Measurements from ENCODE around the gene MBLAC1.
A peak's percentile ranks its signal among the peaks of the same experiment; 100 is the strongest.

The MBLAC1 gene

GRCh38 chr7:100152937-100153666 lies 26.3 kb downstream of the MBLAC1 start:
- no peak for DNase-seq

DNA sequence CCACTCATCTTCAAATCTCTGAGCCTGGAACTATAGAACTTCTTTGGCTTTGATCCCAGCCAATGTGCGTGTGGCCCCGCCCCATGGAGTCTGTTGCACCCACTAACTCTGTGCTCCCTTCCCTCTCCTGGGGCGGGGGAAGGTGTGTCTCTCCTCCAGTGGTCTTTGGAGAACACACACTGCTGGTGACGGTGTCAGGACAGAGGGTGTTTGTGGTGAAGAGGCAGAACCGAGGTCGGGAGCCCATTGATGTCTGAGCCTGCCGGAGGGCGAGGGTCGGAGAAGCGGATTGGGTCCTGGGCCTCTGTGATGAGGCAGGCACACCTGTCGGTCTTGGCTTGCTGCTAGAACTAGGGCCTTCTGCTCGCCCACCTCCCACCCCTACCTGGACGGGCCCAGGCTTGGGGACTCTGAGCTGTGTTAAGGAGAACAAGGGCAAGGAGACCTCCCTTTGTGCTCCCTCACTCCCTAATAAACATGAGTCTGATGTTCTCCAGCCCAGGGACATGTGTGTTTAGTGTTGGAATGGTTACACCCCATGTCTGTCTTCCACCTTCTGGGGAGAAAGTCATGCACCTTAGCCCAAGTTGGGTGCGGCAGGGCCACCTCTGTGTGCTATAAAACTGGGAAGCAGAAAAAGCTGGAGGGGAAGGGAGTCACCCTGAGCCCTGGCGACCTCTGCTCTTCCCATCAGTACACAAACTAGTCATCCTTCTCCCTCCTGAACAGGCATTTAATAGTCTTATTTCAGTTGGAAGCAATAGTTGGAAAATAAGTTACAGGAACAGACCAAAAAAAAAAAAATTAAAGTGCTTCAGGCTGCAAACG lies 27.2 kb downstream of the MBLAC1 start:
- no peak for DNase-seq

- no peak for DNase-seq
These were observed 28.1 kb downstream of the MBLAC1 start for GRCh38 chr7:100154651-100155491.

DNA sequence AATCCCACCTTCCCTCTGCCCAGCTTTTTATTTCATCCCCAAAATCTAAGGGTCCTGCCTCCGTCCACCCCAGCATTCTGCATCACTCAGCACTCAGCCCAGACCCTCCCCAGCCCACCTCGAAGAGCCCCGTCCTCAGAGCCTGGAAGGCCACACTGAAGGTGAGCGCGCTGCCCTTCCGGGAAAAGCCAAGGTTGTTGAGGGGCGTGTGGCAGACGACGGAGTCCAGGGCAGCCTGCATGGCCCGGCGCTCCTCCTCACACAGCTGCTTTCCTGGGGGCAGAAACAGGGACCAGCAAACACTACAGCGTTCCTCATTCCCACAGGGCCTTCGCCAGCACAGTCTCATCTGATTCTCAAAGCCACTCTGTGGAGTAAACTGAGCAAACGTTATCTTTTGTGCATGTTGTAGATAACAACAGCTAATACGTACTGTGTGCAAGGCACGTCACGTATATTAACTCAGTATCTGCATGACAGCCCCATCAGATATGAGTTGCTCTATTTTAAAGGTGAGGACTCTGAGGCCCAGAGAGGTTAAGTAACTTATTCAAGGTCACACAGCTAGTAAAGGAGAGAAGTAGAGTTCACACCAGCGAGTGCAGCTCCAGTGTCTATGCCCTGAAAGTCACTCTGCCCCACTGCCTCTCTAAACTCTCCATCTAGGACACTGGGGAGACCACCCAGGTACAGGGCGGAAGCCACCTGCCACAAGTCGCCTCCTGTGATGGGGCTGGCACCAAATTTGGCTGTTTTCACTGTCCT lies 29.0 kb downstream of the MBLAC1 start:
- DNase-seq: no peak

- DNase-seq: no peak
These were observed 29.7 kb downstream of the MBLAC1 start for GRCh38 chr7:100156331-100157068.

DNA sequence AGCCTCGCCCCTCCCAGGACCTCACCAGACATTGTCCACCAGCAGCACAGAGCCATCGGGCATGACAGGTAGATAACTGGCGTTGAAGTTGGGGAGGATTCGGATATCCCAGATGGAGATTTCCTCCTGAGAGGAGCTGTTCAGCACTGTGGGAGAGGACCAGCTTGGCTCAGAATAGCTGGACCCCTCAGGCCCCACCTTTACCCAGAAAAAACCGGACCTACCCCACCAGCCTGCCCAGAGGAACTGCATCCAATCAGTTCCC lies 30.2 kb downstream of the MBLAC1 start:
- no peak for DNase-seq

DNA sequence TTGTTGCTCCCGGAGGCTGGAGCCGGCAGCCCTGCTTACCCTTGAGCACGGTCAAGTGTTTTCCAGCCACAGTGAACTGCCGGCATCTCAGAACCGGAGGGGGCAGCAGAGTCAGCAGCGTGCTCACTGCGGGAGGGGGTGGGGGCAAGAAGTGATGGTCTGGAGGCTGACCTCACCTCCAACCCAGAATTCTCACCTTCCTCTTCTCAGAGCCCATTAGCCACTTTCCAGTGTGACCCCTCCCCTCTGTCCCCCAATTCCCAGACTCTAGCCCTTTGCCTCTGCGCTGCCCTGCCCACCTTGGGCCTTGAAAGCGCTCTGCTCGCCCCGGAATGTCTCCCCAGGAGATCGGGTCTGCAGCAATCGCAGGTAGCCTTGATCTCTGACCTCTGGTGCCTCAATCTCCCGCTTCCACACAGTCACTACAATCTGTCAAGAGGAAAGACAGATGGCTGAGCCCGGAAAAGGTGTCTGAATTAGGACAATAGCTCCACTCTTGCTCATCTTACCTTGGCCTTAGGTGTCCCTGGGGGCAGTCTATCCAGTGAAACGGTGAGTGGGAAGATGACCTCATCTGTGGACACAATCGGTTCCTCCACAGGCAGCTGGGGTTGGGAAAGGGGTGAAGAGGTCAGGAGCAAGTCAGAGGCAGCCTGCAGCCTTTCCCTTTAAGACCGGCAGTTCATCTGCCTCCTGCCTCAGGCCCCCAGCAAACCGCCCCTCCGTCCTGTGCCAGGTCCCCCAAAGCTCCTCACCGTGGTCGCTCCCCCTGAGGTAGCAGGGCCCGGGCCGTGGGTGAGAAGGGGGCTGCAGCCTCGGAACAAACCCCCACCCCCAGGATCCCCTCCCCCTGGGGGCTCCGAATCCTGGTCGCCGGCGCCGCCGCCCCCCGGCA lies 30.8 kb downstream of the MBLAC1 start:
- peak in 1 of 56 donors; percentile 25 for DNase-seq

GRCh38 chr7:100158229-100159098 lies 31.7 kb downstream of the MBLAC1 start, which contains the start of gene TRAPPC14:
Gene TRAPPC14, minus strand, starts transcription at chr7:100158723. Its CDS starts 224 bp downstream, at chr7:100158499.
- peak; percentile 51 to 95 (median 80) for DNase-seq

DNA sequence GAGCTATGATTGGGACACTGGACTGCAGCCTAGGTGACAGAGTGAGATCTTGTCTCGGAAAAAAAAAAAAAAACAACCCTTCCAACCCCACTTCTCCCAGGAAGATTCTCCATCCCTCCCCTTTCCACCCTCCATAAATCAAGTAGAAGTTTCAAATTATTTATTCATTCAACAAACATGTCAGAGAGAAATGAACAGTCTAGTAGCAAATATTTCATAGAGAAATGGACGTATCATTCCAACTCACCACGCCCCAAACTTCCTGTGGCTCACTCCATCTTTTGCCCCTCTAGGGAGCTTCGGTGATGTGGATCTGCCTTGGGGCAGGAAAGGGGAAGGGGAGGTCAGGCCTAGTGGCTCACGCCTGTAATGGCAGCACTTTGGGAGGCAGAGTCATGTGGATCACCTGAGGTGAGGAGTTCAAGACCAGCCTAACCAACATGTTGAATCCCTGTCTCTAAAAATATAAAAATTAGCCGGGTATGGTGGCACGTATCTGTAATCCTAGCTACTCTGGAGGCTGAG lies 32.4 kb downstream of the MBLAC1 start:
- DNase-seq: no peak

GRCh38 chr7:100160067-100160466 lies 33.3 kb downstream of the MBLAC1 start:
- DNase-seq: no peak

DNA sequence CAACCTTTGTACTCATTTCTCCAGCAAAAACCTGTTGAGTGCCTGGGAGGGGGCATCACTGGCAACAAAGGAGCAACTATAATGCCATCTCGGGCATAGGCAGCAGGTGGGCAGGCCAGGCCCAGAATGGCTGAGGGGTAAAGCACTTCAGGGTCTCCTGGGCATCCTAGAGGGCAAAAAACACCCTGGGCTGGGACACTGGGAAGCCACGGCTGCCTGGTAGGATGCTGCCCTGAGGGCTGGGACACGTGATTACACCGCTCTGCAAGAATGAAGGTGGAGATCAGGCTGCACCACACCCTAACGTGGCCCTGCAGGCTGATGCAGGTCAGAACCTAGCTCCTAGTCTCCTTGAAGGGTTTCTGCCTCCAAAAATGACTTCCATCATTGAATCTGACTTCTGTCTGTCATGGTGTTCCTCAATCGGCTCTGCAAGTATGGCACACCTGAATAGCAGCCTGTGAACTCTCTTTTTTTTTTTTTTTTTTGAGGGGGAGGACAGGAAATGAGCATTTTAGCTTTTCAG lies 36.3 kb downstream of the MBLAC1 start:
- no peak for DNase-seq

DNA sequence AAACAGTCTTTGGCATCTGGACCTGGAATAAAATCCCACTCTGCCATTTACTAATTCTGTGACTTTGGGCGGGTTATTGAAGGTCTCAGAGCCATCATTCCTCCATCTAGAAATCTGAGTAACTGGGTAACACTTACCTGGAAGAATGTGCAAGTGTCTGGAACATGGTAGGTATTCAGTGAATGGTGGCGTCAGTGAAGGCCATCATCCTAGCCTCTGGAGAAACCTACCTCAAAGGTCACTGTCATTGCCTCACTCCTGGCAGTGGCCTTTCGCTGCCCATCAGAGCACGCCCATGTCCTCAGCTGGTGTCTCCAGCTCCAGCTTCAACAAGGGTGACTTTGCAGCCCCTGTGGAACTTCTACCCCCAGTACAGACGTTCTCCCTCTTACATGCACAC lies 37.1 kb downstream of the MBLAC1 start:
- DNase-seq: no peak

DNA sequence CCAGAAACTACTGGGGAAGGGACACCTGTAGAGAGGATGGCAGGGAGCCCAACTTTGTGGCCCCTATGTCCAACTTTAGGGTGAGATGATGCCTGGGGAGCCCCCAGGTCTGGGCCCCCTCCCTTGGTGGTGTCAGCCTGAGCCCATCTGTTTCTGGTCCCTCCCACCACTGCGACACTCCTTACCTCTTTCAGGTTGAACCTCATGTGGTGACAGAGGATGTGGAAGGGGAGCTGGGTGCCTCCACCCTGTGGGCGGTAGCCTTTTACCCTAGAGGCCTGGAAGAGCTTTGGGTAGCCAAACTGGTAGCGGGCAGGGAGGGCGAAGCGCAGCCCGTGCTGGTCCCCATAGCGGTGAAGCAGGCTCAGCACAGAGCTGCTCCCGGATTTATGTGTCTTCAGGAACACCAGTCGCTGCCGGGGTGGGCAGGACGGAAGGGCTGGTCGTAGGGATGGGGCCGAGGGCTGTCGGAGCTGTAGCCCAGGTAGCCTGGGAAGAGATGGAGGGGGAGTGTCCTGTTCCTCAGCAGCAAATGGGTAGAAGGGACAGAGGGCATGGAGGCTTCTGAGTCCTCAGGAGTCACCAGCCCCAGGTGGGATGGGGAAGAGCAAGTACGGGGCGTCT lies 39.7 kb downstream of the MBLAC1 start:
- DNase-seq: no peak

GRCh38 chr7:100166970-100167911 lies 40.5 kb downstream of the MBLAC1 start:
- DNase-seq: no peak

DNA sequence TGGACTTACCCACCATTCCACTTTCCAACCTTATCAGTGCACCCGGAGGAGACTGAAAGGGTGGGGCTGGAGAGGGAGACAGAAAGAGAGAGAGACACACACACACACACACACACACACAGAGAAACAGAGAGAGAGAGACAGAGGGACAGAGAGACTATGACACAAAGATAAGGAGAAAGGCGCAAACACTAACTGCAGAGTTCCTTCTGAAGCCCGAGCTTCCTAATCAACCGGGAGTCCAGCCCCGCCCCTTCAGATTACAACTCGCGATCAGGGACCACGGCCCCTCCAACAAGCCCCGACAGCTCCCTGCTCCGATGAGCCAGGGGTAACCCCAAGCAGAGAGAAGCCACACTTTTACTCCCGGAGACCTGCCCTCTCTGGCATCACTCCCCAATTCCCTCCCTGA lies 41.2 kb downstream of the MBLAC1 start:
- peak in 1 of 56 donors; percentile 13 for DNase-seq

Data from amygdala (tissue), 56 donors.